BJ (cell line): ENCODE results near the gene CLEC4A. TPM values are rescaled to one million over a fixed set of nuclear protein-coding genes. Genes with fewer than 3 reads are reported as not detected.

Experiments used
- polyA plus RNA-seq: library from polyadenylated mRNA; depleted of rRNA; stranded (reverse); fragments of >200 nt; gene quantifications from 2 replicates; pipeline ENCODE4 v1.2.3, GENCODE V29; 2011; rRNA removed

Gene CLEC4A
- polyA plus RNA-seq, 1 experiment, result 0.26 TPM

Other genes with a start within 250 kb of the CLEC4A start
- gene SLC2A3, start 187.4 kb upstream of the CLEC4A start, polyA plus RNA-seq, result 40.1 and 57.3 TPM in 2 replicates
- 5.3 and 6.5 TPM in 2 replicates for gene FOXJ2, start 90.9 kb upstream of the CLEC4A start, polyA plus RNA-seq
- 0.11 and 0.13 TPM in 2 replicates for gene C3AR1, start 57.3 kb upstream of the CLEC4A start, polyA plus RNA-seq
- gene NECAP1, start 41.3 kb upstream of the CLEC4A start, polyA plus RNA-seq, result 30.0 and 34.0 TPM in 2 replicates
- gene ZNF705A, start 33.4 kb downstream of the CLEC4A start, polyA plus RNA-seq, result not detected in 2 replicates
- 0.20 and 0.22 TPM in 2 replicates for gene FAM90A1, start 104.0 kb downstream of the CLEC4A start, polyA plus RNA-seq